HEK293 (cell line): Measurements from ENCODE around the gene TBC1D16.

ENCODE experiments used
- CTCF ChIA-PET: fragments of 350-600 bp; formaldehyde crosslinking; extraction: SDS; loops from one replicate; lab custom pipeline; 2021; ENCODE audit warnings: antibody characterized with exemption; lab: Yijun Ruan, JAX
- POLR2A ChIA-PET: fragments of 300-600 bp; formaldehyde crosslinking; extraction: SDS; loops from one replicate; lab custom pipeline; 2020; ENCODE audit warnings: antibody characterized with exemption, inconsistent platforms; lab: Yijun Ruan, JAX
- H3K27ac ChIP-seq: fragments of 200-500 bp; sonication (Bioruptor generic); 2 replicates; pipeline ENCODE4 v1.5.1; 2014; ENCODE audit warnings: low read depth, low read length, control low read depth, inconsistent platforms; ENCODE audit errors: extremely low read depth
- H3K36me3 ChIP-seq, 2 experiments: fragments of 200-500 bp in 1 of 2; sonication (Bioruptor generic) in 1 of 2; 1 replicate in 1 of 2; 2 replicates in 1 of 2; pipeline ENCODE4 v1.5.1; 2014 to 2017; ENCODE audit warnings: inconsistent platforms in 2 of 2, low read length in 2 of 2; ENCODE audit not compliant: control insufficient read depth in 2 of 2, insufficient read depth in 1 of 2
- H3K4me1 ChIP-seq: fragments of 200-500 bp; sonication (Bioruptor generic); 2 replicates; pipeline ENCODE4 v1.5.1; 2014; ENCODE audit warnings: mild to moderate bottlenecking, low read length, inconsistent platforms; ENCODE audit not compliant: control insufficient read depth, insufficient read depth
- H3K4me3 ChIP-seq: 2 replicates; pipeline ENCODE4 v1.5.1; 2011; ENCODE audit warnings: low read depth, mild to moderate bottlenecking, control low read depth, low read length, moderate library complexity
- H3K9me3 ChIP-seq: fragments of 200-500 bp; sonication (Bioruptor generic); 2 replicates; pipeline ENCODE4 v1.5.1; 2014; ENCODE audit warnings: low read depth, low read length, inconsistent platforms; ENCODE audit not compliant: control insufficient read depth, insufficient read depth
- GLI4 ChIP-seq: fragments of 450-650 bp; formaldehyde crosslinking; IDR thresholded peaks from 2 replicates; pipeline ENCODE4 v1.5.1; 2016; ENCODE audit warnings: missing biosample characterization, missing genetic modification characterization
- HOXA7 ChIP-seq: sonication (generic); formaldehyde crosslinking; IDR thresholded peaks from 2 replicates; pipeline ENCODE4 v1.8.1; 2022; ENCODE audit warnings: missing genetic modification reagents, borderline replicate concordance
- KLF10 ChIP-seq: fragments of 450-650 bp; IDR thresholded peaks from 2 replicates; pipeline ENCODE4 v1.5.1; 2018; ENCODE audit warnings: missing biosample characterization, mild to moderate bottlenecking, missing genetic modification characterization
- PBX3 ChIP-seq: sonication (generic); formaldehyde crosslinking; IDR thresholded peaks from 2 replicates; pipeline ENCODE4 v1.8.1; 2022; ENCODE audit warnings: mild to moderate bottlenecking, moderate library complexity, missing genetic modification reagents
- SP7 ChIP-seq: fragments of 450-650 bp; formaldehyde crosslinking; IDR thresholded peaks from 2 replicates; pipeline ENCODE4 v1.5.1; 2016; ENCODE audit warnings: missing biosample characterization, missing genetic modification characterization
- ZBTB44 ChIP-seq: fragments of 450-650 bp; IDR thresholded peaks from 2 replicates; pipeline ENCODE4 v1.5.1; 2018; ENCODE audit warnings: missing biosample characterization, mild to moderate bottlenecking, missing genetic modification characterization
- ZBTB48 ChIP-seq: fragments of 450-650 bp; formaldehyde crosslinking; IDR thresholded peaks from 2 replicates; pipeline ENCODE4 v1.5.1; 2016; ENCODE audit warnings: missing biosample characterization, missing genetic modification characterization
- ZBTB6 ChIP-seq: fragments of 450-650 bp; formaldehyde crosslinking; IDR thresholded peaks from 2 replicates; pipeline ENCODE4 v1.5.1; 2017; ENCODE audit warnings: missing biosample characterization, missing genetic modification characterization
- ZNF146 ChIP-seq: fragments of 450-650 bp; formaldehyde crosslinking; IDR thresholded peaks from 2 replicates; pipeline ENCODE4 v1.5.1; 2016; ENCODE audit warnings: missing biosample characterization, missing genetic modification characterization
- ZNF157 ChIP-seq: fragments of 450-650 bp; formaldehyde crosslinking; IDR thresholded peaks from 2 replicates; pipeline ENCODE4 v1.5.1; 2016; ENCODE audit warnings: missing biosample characterization, missing genetic modification characterization
- ZNF214 ChIP-seq: fragments of 450-650 bp; formaldehyde crosslinking; IDR thresholded peaks from 2 replicates; pipeline ENCODE4 v1.5.1; 2017; ENCODE audit warnings: missing biosample characterization, mild to moderate bottlenecking, missing genetic modification characterization, borderline replicate concordance
- ZNF274 ChIP-seq, 2 experiments: fragments of 200-500 bp in 1 of 2; fragments of 450-650 bp in 1 of 2; sonication (Bioruptor generic) in 1 of 2; formaldehyde crosslinking in 1 of 2; IDR thresholded peaks; 2 replicates each; pipeline versions ENCODE4 v1.5.1 to v1.6.1; 2014 to 2016; ENCODE audit warnings: borderline replicate concordance in 1 of 2, inconsistent platforms in 1 of 2, low read length in 1 of 2, missing biosample characterization in 1 of 2, missing genetic modification characterization in 1 of 2
- ZNF302 ChIP-seq: fragments of 450-650 bp; formaldehyde crosslinking; IDR thresholded peaks from 2 replicates; pipeline ENCODE4 v1.5.1; 2016; ENCODE audit warnings: missing biosample characterization, missing genetic modification characterization, low read depth
- ZNF404 ChIP-seq: fragments of 450-650 bp; formaldehyde crosslinking; IDR thresholded peaks from 2 replicates; pipeline ENCODE4 v1.5.1; 2017; ENCODE audit warnings: missing biosample characterization, missing genetic modification characterization
- ZNF473 ChIP-seq: fragments of 450-650 bp; formaldehyde crosslinking; IDR thresholded peaks from 2 replicates; pipeline ENCODE4 v1.5.1; 2017; ENCODE audit warnings: missing biosample characterization, missing genetic modification characterization
- ZNF544 ChIP-seq: fragments of 450-650 bp; formaldehyde crosslinking; IDR thresholded peaks from 2 replicates; pipeline ENCODE4 v1.5.0; 2017; ENCODE audit warnings: missing biosample characterization, missing genetic modification characterization
- ZNF548 ChIP-seq: fragments of 450-650 bp; formaldehyde crosslinking; IDR thresholded peaks from 2 replicates; pipeline ENCODE4 v1.5.1; 2016; ENCODE audit warnings: missing biosample characterization, missing genetic modification characterization
- ZNF571 ChIP-seq: fragments of 450-650 bp; formaldehyde crosslinking; IDR thresholded peaks from 2 replicates; pipeline ENCODE4 v1.5.0; 2017; ENCODE audit warnings: missing biosample characterization, missing genetic modification characterization
- ZNF596 ChIP-seq: fragments of 450-650 bp; IDR thresholded peaks from 2 replicates; pipeline ENCODE4 v1.5.0; 2018; ENCODE audit warnings: missing biosample characterization, mild to moderate bottlenecking, missing genetic modification characterization, moderate library complexity
- ZNF626 ChIP-seq: fragments of 450-650 bp; sonication (Bioruptor Pico); formaldehyde crosslinking; IDR thresholded peaks from 2 replicates; pipeline ENCODE4 v1.5.1; 2018; ENCODE audit warnings: missing biosample characterization, missing genetic modification characterization, inconsistent platforms
- ZNF707 ChIP-seq: fragments of 450-650 bp; formaldehyde crosslinking; IDR thresholded peaks from 2 replicates; pipeline ENCODE4 v1.5.1; 2016; ENCODE audit warnings: missing biosample characterization, missing genetic modification characterization
- ZNF747 ChIP-seq: fragments of 450-650 bp; formaldehyde crosslinking; IDR thresholded peaks from 2 replicates; pipeline ENCODE4 v1.5.1; 2016; ENCODE audit warnings: missing biosample characterization, missing genetic modification characterization
- ZNF785 ChIP-seq: fragments of 450-650 bp; formaldehyde crosslinking; IDR thresholded peaks from 2 replicates; pipeline ENCODE4 v1.5.1; 2016; ENCODE audit warnings: missing biosample characterization, missing genetic modification characterization
- ZNF791 ChIP-seq: fragments of 450-650 bp; formaldehyde crosslinking; IDR thresholded peaks from 2 replicates; pipeline ENCODE4 v1.5.1; 2016; ENCODE audit warnings: missing biosample characterization, missing genetic modification characterization
- ZNF792 ChIP-seq: fragments of 450-650 bp; formaldehyde crosslinking; IDR thresholded peaks from 2 replicates; pipeline ENCODE4 v1.5.1; 2016; ENCODE audit warnings: missing biosample characterization, missing genetic modification characterization
- TF ChIP-seq, protein P1 (sequence below): fragments of 450-650 bp; formaldehyde crosslinking; IDR thresholded peaks from 2 replicates; pipeline ENCODE4 v1.5.1; 2016; ENCODE audit warnings: missing biosample characterization, missing genetic modification characterization
- TF ChIP-seq, protein P2 (sequence below): fragments of 450-650 bp; formaldehyde crosslinking; IDR thresholded peaks from 2 replicates; pipeline ENCODE4 v1.5.1; 2016; ENCODE audit warnings: missing biosample characterization, missing genetic modification characterization
- TF ChIP-seq, protein P3 (sequence below): fragments of 450-650 bp; formaldehyde crosslinking; IDR thresholded peaks from 2 replicates; pipeline ENCODE4 v1.5.1; 2016; ENCODE audit warnings: missing biosample characterization, missing genetic modification characterization

Gene TBC1D16

GRCh38 chr17:79985361-79985942, 50.2 kb downstream of the TBC1D16 start:
- Histone ChIP-seq H3K27ac (no peak overlapping the region), H3K4me3 (no peak overlapping the region), H3K36me3 (no peaks in the 10 kb centered on the region), H3K4me1 (peaks cover 13% of the 10 kb centered on the region), H3K9me3 (no peaks in the 10 kb centered on the region)
- TF ChIP-seq ZNF626 (no peak), ZNF404 (tag by site-specific recombination) (no peak), ZNF792 (no peak), ZNF707 (tag by site-specific recombination) (no peak), ZNF571 (tag by site-specific recombination) (no peak), ZNF214 (tag by site-specific recombination) (no peak), ZNF146 (tag by site-specific recombination) (no peak), ZNF274 (IDR thresholded peaks at IDR 0.05; ENCODE audit: low read length) (no peak), ZNF274 (tag by site-specific recombination; IDR thresholded peaks at IDR 0.05; ENCODE audit: borderline replicate concordance) (no peak), ZBTB44 (no peak), HOXA7 (CRISPR knock-in tag) (no peak), ZBTB6 (no peak)
- TF ChIP-seq, protein P1, sequence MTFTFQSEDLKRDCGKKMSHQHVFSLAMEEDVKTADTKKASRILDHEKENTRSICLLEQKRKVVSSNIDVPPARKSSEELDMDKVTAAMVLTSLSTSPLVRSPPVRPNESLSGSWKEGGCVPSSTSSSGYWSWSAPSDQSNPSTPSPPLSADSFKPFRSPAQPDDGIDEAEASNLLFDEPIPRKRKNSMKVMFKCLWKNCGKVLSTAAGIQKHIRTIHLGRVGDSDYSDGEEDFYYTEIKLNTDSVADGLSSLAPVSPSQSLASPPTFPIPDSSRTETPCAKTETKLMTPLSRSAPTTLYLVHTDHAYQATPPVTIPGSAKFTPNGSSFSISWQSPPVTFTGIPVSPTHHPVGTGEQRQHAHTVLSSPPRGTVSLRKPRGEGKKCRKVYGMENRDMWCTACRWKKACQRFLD (tag by site-specific recombination): no peak
- TF ChIP-seq, protein P2, sequence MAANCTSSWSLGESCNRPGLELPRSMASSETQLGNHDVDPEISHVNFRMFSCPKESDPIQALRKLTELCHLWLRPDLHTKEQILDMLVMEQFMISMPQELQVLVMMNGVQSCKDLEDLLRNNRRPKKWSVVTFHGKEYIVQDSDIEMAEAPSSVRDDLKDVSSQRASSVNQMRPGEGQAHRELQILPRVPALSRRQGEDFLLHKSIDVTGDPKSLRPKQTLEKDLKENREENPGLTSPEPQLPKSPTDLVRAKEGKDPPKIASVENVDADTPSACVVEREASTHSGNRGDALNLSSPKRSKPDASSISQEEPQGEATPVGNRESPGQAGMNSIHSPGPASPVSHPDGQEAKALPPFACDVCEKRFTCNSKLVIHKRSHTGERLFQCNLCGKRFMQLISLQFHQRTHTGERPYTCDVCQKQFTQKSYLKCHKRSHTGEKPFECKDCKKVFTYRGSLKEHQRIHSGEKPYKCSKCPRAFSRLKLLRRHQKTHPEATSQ (tag by site-specific recombination): no peak
- TF ChIP-seq, protein P3, sequence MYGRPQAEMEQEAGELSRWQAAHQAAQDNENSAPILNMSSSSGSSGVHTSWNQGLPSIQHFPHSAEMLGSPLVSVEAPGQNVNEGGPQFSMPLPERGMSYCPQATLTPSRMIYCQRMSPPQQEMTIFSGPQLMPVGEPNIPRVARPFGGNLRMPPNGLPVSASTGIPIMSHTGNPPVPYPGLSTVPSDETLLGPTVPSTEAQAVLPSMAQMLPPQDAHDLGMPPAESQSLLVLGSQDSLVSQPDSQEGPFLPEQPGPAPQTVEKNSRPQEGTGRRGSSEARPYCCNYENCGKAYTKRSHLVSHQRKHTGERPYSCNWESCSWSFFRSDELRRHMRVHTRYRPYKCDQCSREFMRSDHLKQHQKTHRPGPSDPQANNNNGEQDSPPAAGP (tag by site-specific recombination): no peak
- ChIA-PET POLR2A (no interaction called here), CTCF (interaction anchor here (0.6 to 1.8 kb wide), 5 partner anchors 10 to 239 kb away, joined by 3 to 6 read pairs (median 3); no protein-coding TSS in a partner anchor)

DNA sequence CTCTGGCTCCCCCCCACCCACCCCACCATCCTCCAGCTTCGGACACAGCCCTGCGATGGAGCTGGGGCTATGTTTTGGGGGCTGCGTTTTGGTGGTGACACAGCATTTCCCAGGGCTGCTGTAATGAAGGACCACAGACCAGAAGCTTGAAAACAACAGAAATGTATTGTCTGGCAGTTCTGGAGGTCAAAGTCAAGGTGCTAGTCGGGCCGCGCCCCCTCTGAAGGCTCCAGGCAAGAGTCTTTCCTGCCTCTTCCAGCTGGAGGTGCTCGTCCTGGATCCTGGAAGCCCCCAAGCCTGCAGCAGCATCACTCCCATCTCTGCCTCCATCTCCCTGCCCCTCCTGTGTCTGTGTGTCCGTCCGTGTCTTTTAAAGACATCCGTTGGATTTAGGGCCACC, 50.8 kb downstream of the TBC1D16 start:
- no peaks in the 10 kb centered on the region for H3K9me3 ChIP-seq
- no peaks in the 10 kb centered on the region for H3K36me3 ChIP-seq
- H3K27ac ChIP-seq: no peak overlapping the region
- ChIA-PET CTCF (interaction anchor here (0.6 to 1.8 kb wide), 6 partner anchors 15 to 239 kb away, joined by 3 to 9 read pairs (median 3); no protein-coding TSS in a partner anchor), POLR2A (no interaction called here)
- TF ChIP-seq GLI4 (tag by site-specific recombination) (no peak), ZNF707 (tag by site-specific recombination) (no peak), ZNF548 (tag by site-specific recombination) (no peak), SP7 (tag by site-specific recombination) (no peak), ZNF544 (no peak), KLF10 (no peak), PBX3 (no peak), ZBTB48 (tag by site-specific recombination) (no peak), ZNF302 (tag by site-specific recombination) (no peak), ZNF596 (tag by site-specific recombination) (no peak), ZNF626 (no peak), ZNF785 (tag by site-specific recombination) (no peak), ZNF157 (no peak), ZNF473 (tag by site-specific recombination) (no peak), ZNF747 (tag by site-specific recombination) (no peak), ZNF791 (tag by site-specific recombination) (no peak)
- peaks cover 13% of the 10 kb centered on the region for H3K4me1 ChIP-seq
- H3K4me3 ChIP-seq: no peak overlapping the region
